ENCODE measurements around the gene RAB6B.

RAB6B gene

GRCh38 chr3:133881939-133882825, 13.5 kb downstream of the RAB6B start:
- no peak for DNase-seq (ENCODE audit: low read depth in 2 of 3, low spot score in 1 of 3)

- DNase-seq (ENCODE audit: low read depth in 2 of 3, low spot score in 1 of 3), result no peak
Observed at GRCh38 chr3:133881492-133881891, 14.2 kb downstream of the RAB6B start.

GRCh38 chr3:133880886-133881455, 14.7 kb downstream of the RAB6B start:
- no peak for DNase-seq (ENCODE audit: low read depth in 2 of 3, low spot score in 1 of 3)

- DNase-seq (ENCODE audit: low read depth in 2 of 3, low spot score in 1 of 3), result no peak
Observed at GRCh38 chr3:133880287-133880686, 15.4 kb downstream of the RAB6B start.

- DNase-seq (ENCODE audit: low read depth in 2 of 3, low spot score in 1 of 3), result no peak
Observed at GRCh38 chr3:133878518-133878917, 17.2 kb downstream of the RAB6B start.

GRCh38 chr3:133877221-133877620, 18.5 kb downstream of the RAB6B start:
- DNase-seq (ENCODE audit: low read depth in 2 of 3, low spot score in 1 of 3), result no peak

GRCh38 chr3:133874761-133875438, 20.8 kb downstream of the RAB6B start:
- DNase-seq (ENCODE audit: low read depth in 2 of 3, low spot score in 1 of 3), result no peak

- no peak for DNase-seq (ENCODE audit: low read depth in 2 of 3, low spot score in 1 of 3)
Observed at GRCh38 chr3:133874344-133874743, 21.3 kb downstream of the RAB6B start.

GRCh38 chr3:133872781-133873180, 22.9 kb downstream of the RAB6B start:
- no peak for DNase-seq (ENCODE audit: low read depth in 2 of 3, low spot score in 1 of 3)

- DNase-seq (ENCODE audit: low read depth in 2 of 3, low spot score in 1 of 3), result no peak
Observed at GRCh38 chr3:133872161-133872560, 23.5 kb downstream of the RAB6B start.

- DNase-seq (ENCODE audit: low read depth in 2 of 3, low spot score in 1 of 3), result no peak
Observed at GRCh38 chr3:133871368-133872090, 24.2 kb downstream of the RAB6B start.

- no peak for DNase-seq (ENCODE audit: low read depth in 2 of 3, low spot score in 1 of 3)
Observed at GRCh38 chr3:133870822-133871221, 24.9 kb downstream of the RAB6B start.

- no peak for DNase-seq (ENCODE audit: low read depth in 2 of 3, low spot score in 1 of 3)
Observed at GRCh38 chr3:133869586-133869985, 26.1 kb downstream of the RAB6B start.

- DNase-seq (ENCODE audit: low read depth in 2 of 3, low spot score in 1 of 3), result no peak
Observed at GRCh38 chr3:133868758-133869475, 26.8 kb downstream of the RAB6B start.

GRCh38 chr3:133868186-133868585, 27.5 kb downstream of the RAB6B start:
- DNase-seq (ENCODE audit: low read depth in 2 of 3, low spot score in 1 of 3), result no peak

- DNase-seq (ENCODE audit: low read depth in 2 of 3, low spot score in 1 of 3), result no peak
Observed at GRCh38 chr3:133866141-133866540, 29.5 kb downstream of the RAB6B start.

- no peak for DNase-seq (ENCODE audit: low read depth in 2 of 3, low spot score in 1 of 3)
Observed at GRCh38 chr3:133865136-133865855, 30.4 kb downstream of the RAB6B start.

- DNase-seq (ENCODE audit: low read depth in 2 of 3, low spot score in 1 of 3), result no peak
Observed at GRCh38 chr3:133864616-133865015, 31.1 kb downstream of the RAB6B start.

GRCh38 chr3:133863911-133864310, 31.8 kb downstream of the RAB6B start:
- DNase-seq (ENCODE audit: low read depth in 2 of 3, low spot score in 1 of 3), result no peak

- DNase-seq (ENCODE audit: low read depth in 2 of 3, low spot score in 1 of 3), result no peak
Observed at GRCh38 chr3:133862161-133862560, 33.5 kb downstream of the RAB6B start.
